Vagina (tissue), 2 donors: ENCODE data around the gene DNM3.

Source experiments
- POLR2A ChIP-seq, 2 donors: fragments of 450-650 bp; IDR thresholded peaks; one replicate each; pipeline ENCODE4 v1.6.1; 2017; ENCODE audit warnings: antibody characterized with exemption in 2 of 2, mild to moderate bottlenecking in 2 of 2, moderate library complexity in 2 of 2
- POLR2AphosphoS5 ChIP-seq, 2 donors: sonication (generic); formaldehyde crosslinking; IDR thresholded peaks; one replicate each; pipeline ENCODE4 v1.9.0; 2017; ENCODE audit warnings: antibody characterized with exemption in 2 of 2, mild to moderate bottlenecking in 2 of 2, low read depth in 1 of 2; ENCODE audit not compliant: insufficient read depth in 1 of 2
- TF ChIP-seq, protein P1 (sequence below), 3 experiments: fragments of 450-650 bp in 2 of 3; fragments of 200-600 bp in 1 of 3; sonication (generic) in 1 of 3; IDR thresholded peaks; one replicate each; pipeline ENCODE4 v1.5.1; 2017 to 2019; ENCODE audit warnings: antibody characterized with exemption in 3 of 3, mild to moderate bottlenecking in 2 of 3, moderate library complexity in 2 of 3

DNA sequence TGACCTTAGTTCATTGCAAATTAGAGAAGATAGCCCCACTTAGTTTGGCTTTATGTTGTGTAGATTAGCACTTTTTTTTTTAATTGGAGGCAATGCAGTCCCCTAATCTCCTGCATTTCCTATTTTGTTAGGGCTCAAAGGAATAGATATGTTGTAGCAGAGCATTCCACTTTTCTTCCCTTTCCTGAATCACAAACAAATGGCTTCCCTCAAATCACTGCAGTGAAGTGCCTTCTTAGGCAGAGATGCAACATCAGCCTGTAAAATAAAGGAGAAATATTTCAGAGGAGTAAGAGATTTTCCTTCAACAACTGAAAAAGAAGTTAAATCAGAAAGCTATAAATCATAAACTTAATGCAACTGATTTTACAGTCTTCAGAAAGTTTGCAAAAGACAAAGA lies 307.4 kb downstream of the DNM3 start:
- TF ChIP-seq, protein P1, sequence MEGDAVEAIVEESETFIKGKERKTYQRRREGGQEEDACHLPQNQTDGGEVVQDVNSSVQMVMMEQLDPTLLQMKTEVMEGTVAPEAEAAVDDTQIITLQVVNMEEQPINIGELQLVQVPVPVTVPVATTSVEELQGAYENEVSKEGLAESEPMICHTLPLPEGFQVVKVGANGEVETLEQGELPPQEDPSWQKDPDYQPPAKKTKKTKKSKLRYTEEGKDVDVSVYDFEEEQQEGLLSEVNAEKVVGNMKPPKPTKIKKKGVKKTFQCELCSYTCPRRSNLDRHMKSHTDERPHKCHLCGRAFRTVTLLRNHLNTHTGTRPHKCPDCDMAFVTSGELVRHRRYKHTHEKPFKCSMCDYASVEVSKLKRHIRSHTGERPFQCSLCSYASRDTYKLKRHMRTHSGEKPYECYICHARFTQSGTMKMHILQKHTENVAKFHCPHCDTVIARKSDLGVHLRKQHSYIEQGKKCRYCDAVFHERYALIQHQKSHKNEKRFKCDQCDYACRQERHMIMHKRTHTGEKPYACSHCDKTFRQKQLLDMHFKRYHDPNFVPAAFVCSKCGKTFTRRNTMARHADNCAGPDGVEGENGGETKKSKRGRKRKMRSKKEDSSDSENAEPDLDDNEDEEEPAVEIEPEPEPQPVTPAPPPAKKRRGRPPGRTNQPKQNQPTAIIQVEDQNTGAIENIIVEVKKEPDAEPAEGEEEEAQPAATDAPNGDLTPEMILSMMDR (IDR thresholded peaks at IDR 0.05): no peak
- TF ChIP-seq POLR2A (IDR thresholded peaks at IDR 0.05): no peak
- TF ChIP-seq POLR2AphosphoS5 (IDR thresholded peaks at IDR 0.05; ENCODE audit: insufficient read depth in 1 of 2, low read depth in 1 of 2): no peak
